NCI-H524 treated with DMSO at 0.1 percent for 48 hours (cell line): ENCODE data around the gene DAD1.
"Not testable (repeated sequence)": the region's sequence is repeated elsewhere in the genome, so short reads cannot be mapped to it uniquely, and the experiment has no call there.

ENCODE experiments used
- DNase-seq: peaks from one replicate; lab custom pipeline; 2025; lab: John Stamatoyannopoulos, UW

Gene DAD1

DNA sequence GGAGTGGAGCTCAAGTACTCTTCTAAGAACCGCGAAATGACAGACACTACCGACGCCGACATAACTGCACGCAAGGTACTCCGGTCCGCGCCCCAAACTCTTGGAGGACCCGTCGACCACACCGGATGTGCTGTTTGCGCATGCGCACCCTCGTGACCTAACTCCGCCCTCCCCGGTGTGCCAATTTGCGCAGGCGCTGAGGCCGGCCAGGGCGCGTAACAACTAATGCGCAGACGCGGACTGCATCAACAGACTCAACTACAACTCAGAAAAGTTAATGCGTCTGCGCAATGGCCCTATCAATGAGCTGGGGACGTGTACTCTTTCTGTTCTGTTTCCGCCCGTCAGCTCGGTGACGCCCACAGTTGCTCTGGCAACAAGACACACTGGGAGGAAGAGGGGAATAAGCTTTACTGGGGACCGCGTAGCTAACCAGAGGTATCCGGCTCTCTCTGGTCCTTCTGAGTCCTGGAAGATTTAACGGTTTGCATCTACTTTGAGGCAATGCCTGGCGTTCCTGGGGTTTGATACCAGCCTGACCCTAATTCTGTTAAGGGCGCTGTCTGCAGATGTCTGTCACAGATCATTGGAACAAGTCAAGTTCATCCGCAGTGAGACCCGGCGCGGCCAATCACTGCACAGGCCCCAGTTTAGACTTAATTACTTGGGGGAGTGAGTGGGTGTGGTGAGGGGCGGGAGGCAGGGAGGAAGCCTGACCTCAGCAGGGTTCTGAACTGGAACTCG lies at the start of gene DAD1:
Gene DAD1 (minus strand): TSS at position 129 of the 744 bp plus-strand sequence. CDS start 67 bp downstream, at position 62.
- DNase-seq = peak; percentile 100

DNA sequence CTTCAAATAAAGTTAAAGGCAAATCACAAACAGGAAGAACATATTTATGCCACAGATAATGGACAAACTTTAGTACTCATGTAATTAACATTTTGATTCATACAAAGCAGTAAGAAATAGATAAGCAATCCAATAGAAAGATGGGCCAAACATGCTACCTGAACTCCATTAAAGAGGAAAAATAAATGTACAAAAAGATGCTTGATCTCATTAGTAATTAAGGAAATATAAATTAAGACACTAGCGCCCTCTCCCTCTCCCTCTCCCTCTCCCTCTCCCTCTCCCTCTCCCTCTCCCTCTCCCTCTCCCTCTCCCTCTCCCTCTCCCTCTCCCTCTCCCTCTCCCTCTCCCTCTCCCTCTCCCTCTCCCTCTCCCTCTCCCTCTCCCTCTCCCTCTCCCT lies 47.0 kb upstream of the DAD1 start:
- DNase-seq = not testable (repeated sequence)

DNA sequence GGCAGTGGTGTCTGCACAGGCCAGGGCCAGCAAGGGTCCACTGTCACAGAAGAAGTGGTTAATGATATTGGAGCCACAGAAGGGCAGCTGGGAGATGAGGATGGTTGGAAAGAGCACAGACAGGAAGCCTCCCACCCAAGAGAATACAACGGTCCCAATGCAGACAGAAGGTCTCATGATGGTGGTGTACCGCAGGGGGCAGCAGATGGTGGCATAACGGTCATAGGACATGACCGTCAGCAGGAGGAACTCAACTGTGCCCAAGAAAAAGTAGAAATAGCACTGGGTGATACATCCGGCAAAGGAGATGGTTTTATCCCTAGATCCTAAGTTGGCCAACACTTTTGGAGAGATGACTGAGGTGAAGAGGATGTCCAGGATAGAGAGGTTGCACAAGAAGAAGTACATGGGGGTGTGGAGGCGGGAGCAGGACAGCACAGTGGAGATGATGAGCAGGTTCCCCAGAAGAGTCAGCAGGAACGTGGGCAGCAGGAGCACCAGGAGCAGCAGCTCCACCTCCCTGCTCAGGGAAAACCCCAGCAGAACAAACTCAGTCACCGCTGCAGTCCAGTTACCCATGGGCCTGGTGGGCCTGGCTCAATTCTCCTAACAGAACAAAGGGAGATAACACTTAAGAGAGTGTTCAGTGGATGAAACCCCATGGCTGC lies 45.3 kb upstream of the DAD1 start:
- no peak for DNase-seq

DNA sequence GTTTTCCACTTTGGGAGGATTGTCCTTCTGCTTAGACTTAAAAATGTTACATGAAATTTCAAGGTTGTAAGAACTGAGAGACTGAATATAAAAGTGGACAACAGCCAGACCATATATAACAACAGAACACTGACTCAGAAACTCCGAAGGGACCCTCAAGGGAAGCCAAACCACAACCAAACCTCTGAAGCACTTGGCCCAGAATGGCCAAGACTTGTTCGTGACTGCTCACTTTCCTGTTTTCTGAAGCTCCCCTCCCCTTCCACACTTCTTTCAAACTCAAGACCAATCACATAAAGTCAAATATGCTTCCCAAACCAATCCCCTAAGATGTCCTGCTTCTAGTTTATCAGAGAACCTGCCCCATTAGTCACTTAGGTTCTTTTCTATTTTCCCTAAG lies 41.5 kb upstream of the DAD1 start:
- DNase-seq = no peak

DNA sequence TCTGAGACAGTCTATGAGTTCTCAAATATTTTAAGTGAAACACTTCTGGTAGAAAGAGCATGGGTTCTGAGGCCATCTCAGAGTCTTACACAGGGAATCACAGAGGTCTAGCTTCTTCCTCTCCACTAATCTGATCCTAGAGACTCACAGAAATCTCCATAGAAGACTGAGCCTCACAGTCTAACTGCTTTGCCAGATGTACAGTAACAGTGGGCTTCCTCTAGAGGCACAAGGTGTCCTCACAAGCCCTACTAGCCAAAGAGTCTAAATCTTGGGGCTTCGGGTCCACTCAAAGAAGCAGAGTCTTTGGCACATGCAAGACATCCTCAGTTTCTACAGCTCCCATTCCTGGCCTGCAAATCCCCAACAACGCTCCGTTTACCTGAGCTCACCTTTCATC lies 41.0 kb upstream of the DAD1 start:
- DNase-seq = no peak

DNA sequence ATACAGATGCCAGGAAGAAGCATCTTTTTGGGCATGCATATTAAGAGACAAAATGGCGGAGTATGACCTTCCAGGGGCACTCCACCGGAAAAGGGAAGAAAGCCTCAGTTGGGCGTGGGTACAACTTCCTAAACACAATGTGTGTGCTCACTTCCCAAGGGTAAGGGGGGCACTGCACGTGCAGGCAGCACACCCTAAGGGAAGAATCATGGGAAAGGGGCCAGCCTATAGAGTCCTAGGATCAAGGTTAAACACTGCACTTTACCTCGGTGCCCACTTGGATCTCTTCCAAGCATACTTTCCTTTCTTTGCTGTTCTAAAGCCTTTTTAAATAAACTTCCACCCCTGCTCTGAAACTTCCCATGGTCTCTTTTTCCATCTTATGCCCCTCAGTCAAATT lies 40.3 kb upstream of the DAD1 start:
- DNase-seq = no peak

DNA sequence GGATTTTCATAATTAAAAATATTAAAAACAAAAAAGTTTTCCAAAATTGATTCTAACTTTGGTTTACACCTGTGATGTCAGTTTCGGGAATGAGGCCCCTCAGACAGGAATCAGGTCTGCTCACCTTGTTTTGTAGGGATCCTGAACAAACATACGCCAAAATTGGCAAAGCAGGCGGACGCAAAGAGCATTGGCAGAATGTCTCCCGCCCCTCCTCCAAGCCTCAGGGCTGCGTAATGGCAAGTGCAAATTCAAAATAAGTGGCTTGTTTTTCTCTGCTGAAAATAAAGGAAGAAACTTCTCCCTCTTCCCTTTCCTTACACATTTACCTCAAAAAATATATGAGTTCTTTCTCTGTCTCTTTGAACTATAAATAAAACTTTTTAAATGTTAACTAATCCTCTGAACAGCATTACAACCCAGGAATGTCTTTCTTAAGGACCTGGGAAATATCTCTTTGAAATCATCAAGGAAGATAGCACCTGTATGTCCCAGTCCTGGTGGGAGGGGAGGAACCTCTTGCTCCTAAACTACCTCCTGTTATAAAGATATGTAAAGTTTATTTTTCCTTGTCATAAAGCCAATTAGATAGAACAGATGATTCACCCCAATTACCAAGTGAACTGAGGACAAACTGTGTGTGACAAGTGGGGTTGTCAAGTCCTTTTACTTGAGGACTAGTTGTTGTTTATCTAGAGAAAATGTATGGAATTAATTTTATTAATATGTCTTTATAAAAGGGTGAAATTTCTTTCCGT lies 38.7 kb upstream of the DAD1 start:
- no peak for DNase-seq

DNA sequence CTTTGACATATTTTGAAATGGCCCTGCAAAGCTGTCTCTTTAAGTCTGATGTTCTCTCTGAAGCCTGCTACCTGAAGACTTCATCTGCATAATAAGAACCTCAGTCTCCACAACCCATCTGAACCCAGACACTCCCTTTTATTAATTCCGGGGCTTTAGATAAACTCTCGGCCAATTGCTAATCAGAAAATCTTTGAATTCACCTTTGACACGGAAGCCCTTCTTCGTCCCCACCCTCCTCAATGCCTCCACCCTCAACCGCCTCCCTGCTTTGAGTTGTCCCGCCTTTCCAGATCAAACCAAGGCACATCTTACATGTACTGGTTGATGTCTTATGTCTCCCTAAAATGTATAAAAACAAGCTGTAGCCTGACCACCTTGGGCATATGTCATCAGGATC lies 37.6 kb upstream of the DAD1 start:
- no peak for DNase-seq

DNA sequence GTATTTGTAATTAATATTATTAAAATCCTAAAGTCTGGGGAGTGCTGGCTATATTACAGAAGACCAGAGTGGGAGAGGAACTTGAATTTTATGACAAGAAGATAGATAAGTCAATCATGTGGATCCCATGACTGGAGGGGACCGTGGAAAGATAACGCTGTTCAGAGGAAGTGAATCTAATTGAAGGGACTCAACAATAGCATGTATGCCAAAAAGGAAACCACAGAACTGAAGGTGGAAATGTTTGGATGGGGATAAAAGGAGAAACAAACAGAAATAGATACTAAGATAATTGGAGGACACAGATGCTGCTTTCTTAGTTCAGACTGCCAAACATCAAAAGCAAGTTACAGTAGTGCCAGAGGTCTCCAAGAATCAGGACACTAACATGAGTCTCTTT lies 34.0 kb upstream of the DAD1 start:
- DNase-seq = no peak

DNA sequence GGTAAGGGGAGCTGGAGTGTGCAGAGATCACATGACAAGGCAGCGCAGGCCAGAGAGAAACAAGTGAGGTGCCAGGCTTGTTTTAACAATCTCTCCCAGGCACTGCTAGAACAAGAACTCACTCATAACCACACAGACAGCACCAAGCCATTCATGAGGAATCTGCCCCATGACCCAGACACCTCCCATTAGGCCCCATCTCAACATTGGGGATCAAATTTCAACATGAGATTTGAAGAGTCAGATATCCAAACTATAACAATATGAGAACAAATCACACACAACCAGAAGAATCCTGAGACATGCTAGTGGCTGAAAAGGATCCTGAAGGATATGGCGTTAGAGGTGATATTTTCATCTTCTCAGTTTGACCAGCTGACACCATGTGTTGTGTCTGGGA lies 33.2 kb upstream of the DAD1 start:
- no peak for DNase-seq

DNA sequence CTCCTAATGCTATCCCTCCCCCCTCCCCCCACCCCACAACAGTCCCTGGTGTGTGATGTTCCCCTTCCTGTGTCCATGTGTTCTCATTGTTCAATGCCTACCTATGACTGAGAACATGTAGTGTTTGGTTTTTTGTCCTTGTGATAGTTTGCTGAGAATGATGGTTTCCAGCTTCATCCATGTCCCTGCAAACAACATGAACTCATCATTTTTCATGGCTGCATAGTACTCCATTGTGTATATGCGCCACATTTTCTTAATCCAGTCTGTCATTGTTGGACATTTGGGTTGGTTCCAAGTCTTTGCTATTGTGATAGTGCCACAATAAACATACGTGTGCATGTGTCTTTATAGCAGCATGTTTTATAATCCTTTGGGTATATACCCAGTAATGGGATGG lies 26.7 kb upstream of the DAD1 start:
- DNase-seq = not testable (repeated sequence)

DNA sequence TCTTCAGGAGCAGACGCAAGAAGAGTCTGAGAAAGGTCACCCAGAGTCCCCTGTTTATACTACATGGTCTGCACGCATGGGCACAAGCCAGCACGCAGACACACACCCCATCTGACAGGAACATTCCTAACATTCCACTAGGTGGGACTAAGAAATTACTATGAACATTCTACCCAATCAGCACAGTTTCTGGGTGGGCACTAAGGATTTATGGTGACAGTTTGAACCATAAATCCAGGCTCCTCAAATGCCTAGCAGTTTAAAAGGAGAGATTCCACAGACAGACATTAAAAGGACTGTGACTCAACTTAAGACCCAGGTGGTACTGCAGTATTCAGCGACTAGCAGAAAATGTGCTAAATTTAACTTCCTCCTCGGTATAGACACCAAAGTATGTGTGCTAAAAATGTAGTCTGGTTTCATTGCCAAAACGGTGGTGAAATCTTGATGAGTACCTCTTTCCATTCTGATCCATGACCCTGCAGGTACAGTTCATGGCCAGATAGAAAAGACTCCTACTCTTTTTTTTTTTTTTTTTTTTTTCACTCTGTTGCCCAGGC lies 25.3 kb upstream of the DAD1 start:
- DNase-seq = no peak

DNA sequence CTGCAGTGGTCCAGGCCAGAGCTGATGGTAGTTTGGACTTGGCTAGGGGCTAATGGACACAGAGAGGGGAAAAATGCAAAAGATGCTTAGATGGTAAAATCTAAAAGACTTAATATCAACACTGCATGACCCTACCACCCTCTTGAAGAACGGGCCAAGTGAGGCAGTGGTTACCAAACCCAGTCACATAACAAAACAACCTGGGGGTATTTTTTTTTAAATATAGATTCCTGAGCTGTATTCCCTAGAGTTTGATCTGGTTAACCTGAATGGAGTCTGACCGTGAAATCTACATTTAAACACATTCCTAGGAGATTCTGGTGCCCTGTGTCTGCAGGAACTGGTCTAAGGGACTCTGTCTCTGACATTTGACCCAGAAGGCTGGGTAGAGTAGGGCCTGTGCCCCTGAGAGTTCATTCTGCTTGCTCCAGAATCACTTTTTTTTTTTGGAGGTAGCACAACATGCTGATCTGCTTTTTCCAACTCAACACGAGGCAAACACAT lies 24.8 kb upstream of the DAD1 start:
- no peak for DNase-seq

DNA sequence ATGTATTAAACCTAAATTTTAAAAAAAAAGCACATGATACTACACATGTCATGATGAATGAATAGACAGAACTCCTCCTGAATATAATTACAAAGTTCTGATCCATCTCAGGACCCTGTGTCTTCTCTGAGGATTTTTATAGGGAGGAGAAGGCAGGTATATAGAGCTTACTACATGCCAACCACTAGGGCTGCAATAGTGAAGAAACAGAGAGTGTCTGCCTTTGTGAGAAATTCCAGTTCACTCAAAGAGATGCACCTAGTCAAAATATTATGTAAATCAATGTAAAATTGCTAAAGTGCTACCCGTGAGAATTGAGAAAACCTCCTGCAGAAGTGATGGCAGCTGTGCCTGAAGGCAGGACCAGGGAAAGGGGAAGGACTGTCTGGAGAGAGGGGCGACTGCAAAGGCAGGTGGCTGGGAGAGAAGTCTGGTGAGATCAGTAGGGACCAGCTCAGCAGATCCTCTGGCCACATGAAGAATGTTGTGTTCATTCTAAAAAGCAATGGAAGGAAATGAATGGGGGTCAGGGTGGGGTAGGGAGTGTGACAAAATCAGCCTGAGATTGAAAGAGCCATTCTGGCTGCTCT lies 24.2 kb upstream of the DAD1 start:
- DNase-seq = no peak

DNA sequence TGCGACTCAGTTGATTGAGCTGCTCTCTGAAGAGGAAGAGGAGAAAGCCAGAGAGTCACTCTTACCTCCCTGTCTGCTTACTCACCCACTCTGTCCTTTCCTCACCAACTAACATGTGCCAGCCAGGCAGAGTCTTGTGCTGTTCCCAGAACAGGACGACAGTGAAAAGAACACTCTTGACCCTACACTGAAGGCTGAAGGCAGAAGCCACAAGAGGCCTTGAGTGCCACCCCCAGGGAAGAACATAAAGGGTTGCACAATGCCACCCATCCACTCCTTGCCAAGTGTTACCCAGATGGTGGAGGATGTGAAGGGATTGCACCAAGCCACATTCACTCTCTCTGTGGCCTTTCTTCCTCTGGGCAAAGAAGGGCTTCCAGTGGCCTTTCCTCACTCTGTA lies 21.9 kb upstream of the DAD1 start:
- DNase-seq = no peak

DNA sequence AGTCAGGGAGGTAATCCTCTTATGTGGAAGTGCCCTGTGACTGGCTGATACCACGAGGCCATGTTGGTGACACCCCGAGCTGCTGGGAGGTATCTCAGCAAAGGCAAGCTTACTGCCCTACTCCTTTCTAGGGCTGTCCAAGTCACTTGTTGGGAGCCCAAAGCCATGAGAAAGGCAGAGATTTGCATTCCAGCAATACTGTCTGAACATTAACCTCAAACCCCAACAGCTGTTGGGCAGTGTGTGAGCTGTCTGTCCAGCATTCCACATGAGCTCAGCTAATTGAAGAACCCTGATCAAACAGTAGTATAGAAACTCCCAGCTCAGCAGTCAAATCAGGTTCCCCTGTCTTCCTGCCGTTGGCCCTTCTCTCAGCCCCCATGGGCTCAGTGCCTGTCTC lies 18.3 kb upstream of the DAD1 start:
- no peak for DNase-seq

DNA sequence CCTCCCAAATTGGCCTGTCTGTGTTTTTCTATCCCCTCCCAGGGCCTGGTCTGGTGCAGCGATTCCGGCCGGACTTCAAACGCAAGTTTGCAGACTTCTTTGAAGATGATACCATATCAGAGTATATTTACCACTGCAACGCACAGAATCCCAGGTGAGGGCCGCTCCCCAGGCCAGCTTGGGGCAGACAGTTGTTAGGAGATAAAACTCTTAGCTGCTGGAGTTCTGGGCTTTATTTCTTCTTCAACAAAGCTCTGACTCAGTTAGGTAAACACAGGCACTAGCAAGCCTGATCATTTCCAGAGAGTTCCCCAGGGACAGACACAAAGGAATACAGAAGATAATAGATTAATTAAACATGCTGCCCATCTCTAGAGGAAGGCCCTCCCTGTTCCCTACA lies 17.4 kb upstream of the DAD1 start:
- DNase-seq = no peak

DNA sequence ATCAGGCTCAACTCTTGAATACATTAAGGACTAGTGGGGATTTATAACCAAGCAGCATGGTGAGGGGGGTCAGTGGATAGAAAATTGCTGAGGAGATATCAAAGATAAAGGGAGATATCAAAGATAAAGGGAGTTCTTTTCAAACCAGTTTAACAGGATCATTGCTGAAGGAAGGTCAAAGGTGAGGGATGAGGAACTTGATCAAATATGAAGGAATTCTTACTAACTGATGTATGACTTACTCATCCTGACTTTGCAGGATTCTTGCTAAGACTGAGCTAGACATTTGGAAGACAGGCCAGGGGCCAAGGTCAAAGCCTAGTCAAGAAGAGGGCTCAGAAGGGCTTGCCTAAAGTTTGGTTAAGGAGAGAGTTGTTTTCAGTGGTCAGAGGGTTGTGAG lies 13.8 kb upstream of the DAD1 start:
- DNase-seq = no peak

DNA sequence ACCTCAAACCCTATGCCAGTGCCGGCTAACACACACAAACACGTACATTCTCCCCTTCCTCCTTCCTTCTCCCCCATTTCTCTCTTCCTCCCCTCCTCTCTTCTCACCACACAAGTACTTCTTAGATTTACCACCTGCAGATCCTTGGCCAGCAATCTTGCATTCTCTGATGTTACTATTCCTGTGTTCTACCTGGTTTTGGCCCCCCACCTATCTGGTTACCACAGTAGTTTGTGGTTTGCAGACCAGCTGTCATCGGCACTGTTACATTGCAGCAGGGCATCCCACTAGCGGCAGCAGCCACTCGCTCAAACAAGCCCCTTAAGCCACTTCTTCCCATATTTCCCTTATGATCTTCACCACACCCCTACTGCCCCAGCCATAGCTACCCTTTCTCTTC lies 13.0 kb upstream of the DAD1 start:
- no peak for DNase-seq

DNA sequence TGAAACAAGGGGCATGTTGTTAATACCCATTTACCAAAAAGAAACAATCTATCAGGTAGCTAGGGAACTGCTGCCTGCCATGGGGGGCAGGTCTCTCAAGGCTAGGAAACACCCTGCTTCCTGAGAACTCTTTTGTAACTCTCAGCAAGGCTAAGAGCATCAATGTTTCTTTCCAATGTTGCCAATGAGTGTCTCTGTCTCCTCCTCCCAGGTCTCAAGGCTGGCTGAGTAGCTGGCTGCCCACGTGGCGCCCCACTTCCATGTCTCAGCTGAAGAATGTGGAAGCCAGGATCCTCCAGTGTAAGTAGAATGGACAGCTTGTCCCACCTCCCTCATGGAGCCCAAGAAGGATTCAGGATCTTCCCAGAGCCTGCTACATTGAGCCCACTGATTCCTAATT lies 12.4 kb upstream of the DAD1 start:
- no peak for DNase-seq

DNA sequence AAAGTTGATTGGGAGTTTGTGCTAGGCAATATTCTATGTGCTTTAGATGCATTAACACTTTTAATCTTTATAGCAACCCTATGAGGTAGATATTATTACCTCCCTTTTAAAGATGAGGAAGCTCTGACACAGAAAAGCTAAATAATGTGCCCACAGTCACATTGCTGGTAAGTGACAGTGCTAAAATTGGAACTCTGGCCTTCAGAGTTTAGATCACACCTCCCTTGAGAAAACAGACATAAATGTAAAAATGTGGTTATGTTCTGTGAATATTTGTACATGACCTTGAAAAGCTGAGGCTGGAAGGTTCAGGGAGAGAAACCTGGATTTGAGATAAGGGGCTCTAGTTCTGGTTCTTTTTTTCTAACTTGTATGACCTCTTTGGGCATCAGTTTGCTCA lies 11.0 kb upstream of the DAD1 start:
- DNase-seq = no peak

DNA sequence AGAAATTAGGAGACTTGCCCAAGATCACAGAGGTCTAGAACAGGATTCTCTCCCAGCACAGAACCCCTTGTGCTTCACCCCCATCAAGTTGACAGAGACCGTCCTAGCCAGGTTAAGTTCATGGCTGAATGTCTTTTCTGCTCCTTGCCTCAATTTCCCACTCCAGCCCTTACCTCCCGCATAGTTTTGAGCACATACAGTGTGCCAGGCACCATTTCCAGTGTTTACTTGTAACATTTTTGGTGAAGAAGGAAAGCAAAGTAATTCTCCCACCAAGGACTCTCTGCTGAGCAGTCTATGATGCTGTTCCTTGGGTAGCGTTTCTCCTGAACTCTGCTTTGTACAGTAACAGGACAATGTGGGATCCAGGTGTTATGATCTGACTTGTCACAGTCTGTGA lies 10.3 kb upstream of the DAD1 start:
- no peak for DNase-seq
